ENCODE results near the gene RAB6C.

DNA sequence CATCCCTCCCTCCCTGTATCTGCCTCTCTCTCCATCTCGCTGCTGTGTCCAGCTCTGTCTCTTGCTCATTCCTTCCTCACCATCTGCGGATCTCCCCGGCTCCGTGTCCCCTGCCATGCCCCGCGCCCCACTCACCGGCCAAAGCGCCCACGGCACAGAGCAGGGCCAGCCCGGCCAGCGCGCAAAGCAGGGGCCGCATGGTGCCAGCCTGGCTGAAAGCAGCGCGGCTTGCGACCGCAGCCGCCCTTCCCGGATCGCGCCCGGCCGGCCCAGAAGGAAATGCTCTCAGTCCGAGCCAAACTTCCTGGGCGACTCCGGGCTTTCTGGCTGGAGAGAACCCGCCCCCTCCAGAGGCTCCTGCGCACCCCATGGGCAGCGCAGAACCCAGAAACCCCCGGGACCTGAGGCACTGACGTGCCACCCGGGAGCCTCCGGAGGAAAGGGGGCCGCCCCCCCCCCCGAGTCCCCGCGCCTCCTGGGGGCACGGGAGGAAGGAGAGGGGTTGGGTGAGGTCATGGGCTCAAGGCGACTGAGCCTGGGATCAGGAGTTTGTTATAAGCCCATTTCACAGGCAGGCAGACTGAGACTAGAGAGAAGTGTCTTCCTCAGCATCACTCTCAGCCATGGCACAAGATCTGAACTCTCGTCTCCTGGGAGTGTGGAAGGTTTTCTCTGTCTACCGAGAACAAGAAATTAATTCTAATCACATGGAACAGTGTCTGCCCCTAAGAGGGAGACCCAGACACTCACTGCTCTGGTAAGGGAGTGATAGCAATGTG lies 45.2 kb upstream of the RAB6C start:
- TF ChIP-seq POLR2A (IDR thresholded peaks at IDR 0.05) = no peak
- TF ChIP-seq, protein P1, sequence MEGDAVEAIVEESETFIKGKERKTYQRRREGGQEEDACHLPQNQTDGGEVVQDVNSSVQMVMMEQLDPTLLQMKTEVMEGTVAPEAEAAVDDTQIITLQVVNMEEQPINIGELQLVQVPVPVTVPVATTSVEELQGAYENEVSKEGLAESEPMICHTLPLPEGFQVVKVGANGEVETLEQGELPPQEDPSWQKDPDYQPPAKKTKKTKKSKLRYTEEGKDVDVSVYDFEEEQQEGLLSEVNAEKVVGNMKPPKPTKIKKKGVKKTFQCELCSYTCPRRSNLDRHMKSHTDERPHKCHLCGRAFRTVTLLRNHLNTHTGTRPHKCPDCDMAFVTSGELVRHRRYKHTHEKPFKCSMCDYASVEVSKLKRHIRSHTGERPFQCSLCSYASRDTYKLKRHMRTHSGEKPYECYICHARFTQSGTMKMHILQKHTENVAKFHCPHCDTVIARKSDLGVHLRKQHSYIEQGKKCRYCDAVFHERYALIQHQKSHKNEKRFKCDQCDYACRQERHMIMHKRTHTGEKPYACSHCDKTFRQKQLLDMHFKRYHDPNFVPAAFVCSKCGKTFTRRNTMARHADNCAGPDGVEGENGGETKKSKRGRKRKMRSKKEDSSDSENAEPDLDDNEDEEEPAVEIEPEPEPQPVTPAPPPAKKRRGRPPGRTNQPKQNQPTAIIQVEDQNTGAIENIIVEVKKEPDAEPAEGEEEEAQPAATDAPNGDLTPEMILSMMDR (IDR thresholded peaks at IDR 0.05 in 4 of 5, conservative IDR thresholded peaks at IDR 0.05 in 1 of 5) = no peak
